SHP77 treated with DMSO at 0.1 percent for 48 hours (cell line): ENCODE measurements around the gene IRAK1.
"Not testable (repeated sequence)": the region's sequence is repeated elsewhere in the genome, so short reads cannot be mapped to it uniquely, and the experiment has no call there.

Experiments used
- DNase-seq: peaks from one replicate; lab custom pipeline; 2025; lab: John Stamatoyannopoulos, UW

IRAK1 gene

DNA sequence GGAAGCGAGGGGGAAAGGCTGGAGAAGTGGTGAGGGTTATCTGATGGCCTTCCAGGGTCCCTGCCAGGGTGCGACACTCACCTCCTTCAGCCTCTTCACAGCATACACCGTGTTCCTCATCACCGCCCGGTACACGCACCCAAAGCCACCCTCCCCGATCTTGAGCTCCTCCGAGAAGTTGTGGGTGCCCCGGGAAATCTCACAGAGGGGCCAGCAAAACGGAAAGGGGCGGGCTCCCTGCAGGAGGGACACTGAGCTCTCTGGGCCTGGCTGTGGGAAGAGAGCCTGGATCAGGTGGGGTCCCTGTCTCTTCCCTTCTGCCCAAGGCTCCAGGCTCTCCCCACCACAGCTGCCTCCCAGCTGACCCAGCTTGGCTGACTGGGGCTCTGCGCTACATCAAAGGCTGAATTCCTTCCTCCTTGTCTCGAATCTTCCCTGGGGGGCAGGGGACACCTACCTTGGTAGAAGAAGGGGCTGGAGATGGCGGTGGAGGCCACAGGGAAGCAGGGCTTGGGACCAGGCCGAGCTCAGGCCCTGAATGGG, 1.1 kb downstream of the IRAK1 start:
- DNase-seq: no peak

DNA sequence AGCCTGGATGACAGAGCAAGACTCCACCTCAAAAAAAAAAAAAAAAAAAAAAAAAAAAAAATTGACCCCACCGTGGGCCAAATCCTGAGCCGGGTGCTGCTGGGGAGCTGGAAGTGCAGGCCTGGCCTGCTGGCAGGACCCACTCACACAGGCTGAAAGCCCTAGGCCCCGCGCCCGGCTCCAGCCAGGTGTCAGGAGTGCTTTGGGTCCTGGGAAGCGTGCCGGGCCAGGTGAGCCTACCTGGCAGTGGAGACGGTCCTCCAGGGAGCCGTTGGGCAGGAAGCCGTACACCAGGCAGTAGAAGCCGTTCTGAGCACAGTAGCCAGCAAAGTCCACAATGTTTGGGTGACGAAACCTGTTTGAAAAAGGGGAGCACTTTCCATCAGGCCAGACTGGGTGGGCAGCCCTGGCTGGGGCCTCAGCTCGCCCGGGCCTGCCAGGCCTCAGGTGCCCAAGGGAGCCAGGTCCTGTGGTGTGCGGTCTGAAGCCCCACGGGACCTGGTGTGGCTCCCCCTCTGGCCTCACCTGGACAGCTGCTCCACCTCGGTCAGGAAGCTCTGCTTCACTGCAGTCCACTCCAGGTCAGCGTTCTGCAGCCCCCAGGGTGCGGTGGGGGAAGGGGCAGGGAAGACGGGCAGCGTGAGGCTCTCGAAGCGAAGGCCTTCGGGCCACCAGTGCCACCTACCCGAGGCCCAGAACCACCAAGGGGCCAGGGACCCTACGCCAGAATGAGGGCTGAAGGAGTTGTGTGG, 1.8 kb downstream of the IRAK1 start:
- DNase-seq: no peak

DNA sequence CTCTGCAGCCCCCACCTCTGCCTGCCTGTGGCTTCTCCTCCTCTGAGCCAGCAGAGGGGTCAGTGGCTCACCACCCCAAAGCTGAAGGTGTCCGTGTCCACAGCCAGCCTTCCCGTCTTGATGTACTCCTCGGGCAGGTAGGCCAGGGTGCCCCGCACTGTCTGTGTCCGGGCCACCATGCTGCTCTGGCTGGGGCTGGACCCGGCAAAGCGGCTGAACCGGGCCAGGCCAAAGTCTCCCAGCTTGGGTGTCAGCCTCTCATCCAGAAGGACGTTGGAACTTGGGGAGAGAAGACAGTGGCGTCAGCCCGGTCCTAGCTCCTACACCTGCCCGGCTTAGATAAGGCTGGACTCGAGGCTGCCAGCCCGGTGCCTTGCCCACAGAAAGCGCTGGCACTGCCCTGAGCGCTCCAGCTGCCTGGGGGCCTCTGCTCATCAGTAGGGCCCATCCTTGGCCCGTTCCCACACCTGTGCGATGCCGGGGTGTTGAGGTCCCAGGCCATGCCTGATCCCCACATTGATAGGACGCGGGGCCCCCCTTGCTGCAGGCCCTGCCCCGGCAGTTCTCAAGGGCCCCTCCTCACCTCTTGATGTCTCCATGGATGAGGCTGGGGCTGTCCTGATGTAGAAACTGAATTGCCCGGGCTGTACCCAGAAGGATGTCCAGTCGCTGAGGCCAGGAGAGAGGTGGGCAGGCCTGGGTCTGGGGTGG, 3.2 kb downstream of the IRAK1 start:
- DNase-seq: no peak

DNA sequence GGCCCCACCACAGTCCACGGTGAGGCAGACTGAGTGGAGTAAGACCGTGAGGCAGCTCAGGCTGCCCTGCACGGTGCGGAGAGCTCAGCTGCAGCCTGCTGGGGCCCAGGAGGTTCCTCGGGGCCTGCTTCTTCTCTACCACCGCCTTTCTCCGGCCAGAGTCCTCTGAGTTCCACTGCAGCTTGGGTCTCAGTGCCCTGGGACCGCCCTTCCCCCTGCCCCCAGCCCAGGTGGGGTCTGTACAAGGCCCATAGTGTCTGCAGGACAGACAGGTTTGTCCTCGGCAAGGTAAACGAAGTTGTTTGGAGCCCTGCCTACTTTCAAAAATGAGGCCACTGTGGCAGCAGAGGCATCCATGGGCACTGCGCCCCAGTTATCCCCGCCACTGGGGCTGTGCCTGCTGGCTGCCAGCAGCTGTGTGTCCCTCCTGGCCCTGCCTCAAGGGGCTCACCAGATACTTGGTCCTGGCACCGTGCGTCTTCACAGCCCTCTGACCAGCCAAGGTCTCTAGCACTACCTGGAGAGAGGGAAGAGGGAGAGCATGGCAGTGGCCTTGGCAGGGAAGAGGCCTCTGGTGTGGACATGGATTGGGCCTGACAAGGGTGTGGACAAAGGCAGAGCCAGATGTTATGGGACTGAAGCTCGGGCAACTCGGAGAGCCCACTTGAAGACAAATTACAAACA, 4.0 kb downstream of the IRAK1 start:
- no peak for DNase-seq

DNA sequence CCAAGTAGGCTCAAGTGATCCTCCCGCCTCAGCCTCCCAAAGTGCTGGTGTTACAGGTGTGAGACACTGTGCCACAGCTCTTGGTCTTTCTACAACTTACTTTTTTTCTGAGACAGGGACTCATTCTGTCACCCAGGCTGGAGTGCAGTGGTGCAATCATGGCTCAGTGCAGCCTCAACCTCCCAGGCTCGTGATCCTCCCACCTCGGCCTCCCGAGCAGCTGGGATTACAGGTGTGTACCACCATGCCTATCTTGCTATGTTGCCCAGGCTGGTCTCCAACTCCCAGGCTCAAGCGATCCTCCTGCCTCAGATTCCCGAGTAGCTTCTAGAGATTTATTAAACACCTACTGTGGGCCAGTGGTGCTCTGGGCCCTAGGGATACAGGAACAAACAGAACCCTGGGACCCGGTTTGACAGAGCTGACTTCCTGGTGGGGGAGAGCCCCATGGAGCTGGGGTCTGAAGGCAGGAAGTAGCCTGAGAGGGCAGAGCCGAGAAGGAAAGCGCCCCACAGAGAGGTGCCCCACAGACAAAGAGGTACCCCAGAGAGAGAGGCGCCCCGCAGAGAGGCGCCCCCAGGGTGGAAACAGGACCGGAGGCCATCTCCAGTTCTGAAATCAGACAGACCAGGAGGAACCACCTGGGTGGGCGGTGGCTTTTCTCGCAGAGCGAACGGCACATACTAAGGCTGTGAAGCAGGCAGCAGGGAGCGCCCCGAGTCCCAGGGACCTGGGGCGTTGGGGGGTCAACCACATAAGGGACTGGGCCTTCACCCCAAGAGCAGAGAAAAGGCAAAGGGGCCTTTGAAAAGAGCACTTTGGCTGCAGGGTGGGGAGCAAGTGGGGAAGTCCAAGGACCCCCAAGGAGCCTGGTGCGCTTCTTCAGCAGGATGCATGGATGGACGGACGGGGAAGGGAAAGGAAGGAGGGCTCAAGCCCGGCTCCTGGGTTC, 5.0 kb downstream of the IRAK1 start:
- no peak for DNase-seq

DNA sequence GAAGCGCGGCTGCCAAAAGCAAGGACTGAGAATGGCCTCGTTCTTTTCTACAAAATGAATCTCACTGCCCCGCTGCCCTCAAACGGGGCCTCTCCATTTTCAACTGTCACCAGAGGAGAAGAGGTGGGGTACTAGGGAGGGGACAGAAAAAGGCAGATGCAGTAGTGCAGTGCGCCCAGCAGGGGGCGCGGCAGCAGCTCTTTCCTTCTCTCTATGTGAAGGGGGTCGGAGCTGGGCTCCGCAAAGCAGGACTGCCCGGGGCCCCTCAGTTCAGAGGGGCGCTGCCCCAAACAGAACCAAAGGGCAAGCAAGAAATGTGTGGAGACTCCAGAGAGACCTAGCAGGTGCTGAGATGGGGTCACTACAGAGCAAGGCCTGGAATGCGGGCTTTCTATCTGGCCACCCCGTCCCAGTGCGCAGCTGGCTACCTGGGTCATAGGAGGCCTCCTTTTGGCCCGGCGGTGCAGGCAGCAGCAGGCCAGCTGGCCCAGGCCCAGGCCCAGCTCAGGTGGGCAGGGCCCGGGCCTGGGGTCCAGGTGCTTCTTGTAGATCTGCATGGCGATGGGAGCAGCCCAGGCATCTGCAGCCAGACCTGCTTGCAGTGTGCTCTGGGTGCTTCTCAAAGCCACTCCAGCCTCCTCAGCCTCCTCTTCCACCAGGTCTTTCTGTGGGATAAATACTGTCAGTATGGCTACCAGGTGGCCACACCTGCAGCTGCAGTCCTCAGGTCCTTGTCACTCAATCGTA, 5.9 kb downstream of the IRAK1 start:
- DNase-seq: no peak

DNA sequence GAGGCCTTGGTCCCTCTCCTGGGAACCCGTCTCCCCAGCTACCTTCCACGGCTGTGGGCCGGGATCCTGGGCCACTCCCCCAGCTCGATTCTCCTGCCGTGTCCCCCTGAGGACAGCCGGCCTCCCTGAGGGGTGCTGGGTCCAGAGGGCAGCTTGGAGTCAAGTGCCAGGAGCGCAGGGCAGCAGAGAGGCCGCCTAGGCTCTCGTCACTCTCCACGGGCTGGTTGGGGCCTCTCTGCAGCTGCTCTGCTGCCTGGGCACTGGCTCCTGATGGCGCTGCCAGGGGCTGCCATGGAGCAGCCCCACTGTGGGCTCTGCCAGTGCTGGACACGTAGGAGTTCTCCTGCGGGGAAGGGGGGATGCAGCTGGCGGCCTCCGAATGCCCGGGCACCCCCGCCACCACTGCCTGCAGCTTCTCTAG, 6.7 kb downstream of the IRAK1 start:
- DNase-seq: no peak

DNA sequence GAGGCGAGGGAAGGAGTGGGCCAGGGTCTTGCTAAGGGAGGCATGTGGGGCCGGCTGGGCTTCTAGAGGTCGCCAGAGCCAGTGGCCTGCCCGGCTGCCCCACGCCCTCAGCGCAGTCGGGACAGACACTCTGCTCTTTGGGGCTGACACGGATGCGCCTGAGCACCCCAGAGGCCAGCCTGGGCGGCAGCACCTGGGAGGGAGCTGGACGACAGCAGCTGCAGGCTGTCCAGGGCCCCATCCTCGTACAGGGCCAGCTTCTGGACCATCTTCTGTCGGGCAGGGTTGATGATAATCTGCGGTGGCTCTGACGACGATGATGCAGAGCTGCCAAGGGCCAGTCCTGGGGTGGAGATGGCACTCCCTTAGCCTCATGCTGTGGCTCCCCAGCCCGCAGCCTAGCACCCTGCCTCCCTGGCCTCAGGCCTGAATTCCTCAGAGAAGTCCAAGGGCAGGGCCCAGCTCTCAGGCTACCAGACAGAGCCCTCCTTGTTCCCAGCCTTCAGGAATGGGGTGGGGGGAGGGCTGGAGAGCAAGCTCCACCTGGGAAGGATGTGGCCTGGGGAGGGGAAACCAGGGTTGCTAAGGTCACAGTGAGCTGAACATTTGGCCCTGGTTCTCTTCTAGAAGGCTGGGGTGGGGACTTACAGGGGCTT, 7.2 kb downstream of the IRAK1 start:
- DNase-seq: no peak

DNA sequence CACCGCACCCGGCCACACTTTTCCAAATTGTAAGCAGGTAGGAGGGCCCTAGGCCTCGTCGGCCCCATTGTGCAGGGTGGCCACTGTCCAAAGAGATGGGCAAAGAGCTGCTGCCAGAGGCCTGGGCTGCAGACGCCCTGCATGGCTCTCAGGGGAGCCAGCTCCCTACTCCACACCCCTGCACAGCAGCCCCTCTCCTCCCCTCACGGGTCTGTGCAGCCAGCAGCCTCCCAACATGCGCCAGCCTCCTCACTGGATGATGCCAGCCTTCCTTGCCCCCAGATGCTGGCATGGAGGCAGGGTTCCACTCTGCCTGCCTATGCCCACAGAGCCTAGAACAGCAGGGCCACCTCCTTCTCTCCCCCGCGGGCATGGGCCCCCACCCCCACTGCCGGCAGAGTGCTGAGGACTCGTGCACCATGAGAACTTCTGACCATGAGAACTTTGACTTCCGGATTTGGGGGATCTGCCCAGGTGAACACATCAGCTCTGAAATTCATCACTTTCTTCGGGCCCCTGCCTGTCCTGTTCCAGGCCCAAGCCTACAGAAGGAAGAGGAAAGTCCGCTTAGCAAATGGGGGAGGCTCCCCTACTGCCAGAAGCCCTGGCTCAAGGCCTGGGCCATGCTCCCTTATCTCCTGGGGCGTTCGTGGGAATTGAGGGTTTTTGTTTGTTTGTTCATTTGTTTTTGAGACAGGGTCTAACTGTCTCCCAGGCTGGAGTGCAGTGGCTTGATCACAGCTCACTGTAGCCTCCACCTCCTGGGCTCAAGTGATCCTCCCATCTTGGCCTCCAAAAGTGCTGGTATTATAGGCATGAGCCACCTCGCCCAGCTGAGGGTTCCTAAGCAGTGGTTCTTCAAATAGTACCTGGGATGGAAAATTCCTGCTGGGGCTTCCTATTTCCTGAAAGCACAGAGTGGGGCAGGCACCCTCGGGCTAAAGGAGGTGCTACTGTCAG, 8.0 kb downstream of the IRAK1 start:
- DNase-seq: no peak

DNA sequence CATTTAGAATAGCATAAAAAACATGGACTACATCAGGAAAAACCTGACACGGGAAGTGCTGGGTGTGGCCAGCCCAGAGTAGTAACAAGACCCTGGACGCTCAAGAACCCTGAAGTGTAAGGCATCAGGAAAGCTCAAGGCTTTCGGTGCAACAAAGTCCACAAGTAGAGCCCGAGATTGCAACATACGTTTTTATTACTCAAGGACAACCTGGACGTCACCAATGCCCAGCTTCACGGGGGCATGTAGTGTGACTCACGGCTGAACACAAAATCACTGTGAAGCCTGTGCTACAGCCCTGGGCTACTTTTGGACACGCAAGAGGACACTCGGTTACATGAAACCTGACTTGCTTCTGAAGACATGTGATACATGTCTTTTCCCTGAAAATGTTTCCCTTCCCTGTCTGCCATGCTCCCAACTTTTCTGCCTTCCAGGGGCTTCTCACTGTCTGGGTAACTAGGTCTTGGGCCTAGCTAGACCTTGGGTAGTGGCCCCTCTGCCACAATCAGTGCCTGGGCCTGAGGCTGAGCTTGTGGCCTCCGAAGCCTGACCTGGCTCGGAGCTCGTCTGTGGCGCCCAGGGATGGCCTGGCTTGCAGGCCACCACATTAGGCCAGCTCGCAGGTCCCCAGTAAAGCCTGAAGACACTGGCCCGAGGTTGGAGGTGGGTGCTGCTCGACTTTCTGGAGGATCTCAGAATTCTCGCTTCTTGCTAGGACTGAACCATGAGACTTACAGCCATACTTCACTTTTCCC, 9.2 kb downstream of the IRAK1 start:
- no peak for DNase-seq

DNA sequence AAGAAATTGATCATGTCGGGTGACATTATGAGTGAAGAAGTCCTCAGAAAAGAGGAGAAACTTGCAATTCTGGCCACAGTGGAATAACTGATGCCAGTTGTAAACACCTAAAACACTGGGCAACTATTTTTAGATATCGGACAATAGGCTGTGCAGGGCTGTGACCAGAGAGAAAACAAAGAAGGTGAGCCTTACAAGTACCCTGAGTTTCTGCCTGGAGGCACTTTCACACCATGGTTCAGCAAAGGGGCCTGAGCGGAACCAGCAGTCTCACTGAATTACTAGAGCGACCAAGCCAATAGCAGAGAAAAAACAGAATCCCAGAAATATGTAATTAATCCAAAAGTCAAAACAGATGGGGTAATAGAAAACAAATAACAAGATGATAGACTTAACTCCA, 11.2 kb downstream of the IRAK1 start:
- no peak for DNase-seq

DNA sequence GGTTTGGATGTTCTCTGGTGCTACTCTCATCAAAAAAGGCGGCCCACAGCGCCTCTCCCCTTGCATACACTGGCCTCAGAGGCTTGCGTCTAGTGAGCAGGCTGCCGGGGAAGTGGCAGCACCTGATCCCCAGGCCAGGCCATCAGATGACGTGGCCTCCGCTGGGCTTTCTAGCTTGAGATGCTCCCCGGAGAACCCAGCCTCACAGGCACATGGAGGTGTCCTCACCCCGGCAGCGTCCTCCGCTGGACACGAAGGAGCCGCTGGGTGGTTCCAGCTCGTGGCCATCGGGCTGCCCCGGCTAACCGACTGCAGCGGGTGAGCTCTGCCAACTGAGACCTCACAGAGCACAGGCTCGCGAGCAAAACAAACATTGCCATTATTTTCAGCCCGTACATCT, 12.8 kb downstream of the IRAK1 start:
- no peak for DNase-seq

DNA sequence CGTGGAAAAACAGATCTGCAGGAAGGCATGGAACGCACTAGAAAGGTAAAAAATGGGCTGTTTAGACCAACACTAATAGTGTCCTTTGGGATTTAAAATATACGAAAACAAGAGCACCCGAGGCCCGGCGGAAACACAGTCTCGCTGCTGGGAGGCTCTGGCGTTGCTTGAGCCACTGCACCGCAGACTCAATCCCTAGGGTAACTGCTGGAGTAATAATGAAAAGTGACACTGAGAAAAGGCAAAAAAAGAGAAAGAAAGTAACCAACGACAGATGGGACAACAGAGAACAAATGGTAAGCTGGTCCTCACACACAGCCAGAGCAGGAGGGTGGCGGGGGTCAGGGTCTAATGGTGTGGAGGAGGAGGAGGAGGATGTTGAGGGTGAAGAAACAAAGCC, 15.4 kb downstream of the IRAK1 start:
- DNase-seq: no peak

DNA sequence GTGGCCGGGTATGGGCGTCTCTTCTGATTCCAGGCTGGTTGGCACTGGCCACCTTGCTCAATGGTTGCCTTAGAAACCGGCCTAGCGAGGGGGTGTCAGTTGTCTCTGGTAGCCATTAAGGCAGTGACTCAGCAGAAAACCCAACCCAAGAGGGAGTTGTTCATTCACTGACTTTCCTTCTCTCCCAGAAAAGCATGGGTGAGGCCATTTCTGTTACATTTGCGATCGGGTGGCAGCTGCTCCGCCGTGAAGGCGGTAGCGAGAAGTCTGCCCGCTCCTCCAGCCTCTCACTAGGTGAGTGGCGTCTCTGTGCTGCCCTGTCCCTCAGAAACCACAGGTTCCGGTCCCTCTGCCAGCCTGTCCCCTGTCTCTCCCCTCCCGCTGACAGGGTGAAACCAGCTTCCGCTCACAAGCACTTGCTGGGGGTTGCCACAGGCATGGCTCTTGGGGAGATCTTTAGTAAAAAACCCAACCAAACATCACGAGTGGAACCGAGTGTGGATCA, 17.4 kb downstream of the IRAK1 start:
- DNase-seq: no peak

DNA sequence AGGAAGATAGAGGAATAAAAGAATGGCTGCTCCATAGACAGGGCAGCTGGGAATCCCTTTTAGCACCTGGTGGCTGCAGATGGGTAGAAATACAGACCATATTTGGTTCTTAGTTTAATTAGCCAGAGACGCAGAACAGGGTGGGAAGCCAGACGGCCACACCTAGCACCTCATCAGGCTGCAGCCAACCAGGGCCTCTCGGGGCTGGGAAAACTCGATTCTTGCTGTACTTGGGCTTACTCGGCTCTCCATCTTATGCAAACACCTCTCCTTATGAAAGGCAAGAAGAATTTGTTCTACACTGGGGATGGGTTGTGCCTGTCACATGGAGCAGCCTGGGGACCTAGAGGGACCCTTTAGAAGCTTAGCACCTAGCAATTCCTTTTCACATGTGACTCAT, 19.7 kb downstream of the IRAK1 start:
- DNase-seq: no peak

DNA sequence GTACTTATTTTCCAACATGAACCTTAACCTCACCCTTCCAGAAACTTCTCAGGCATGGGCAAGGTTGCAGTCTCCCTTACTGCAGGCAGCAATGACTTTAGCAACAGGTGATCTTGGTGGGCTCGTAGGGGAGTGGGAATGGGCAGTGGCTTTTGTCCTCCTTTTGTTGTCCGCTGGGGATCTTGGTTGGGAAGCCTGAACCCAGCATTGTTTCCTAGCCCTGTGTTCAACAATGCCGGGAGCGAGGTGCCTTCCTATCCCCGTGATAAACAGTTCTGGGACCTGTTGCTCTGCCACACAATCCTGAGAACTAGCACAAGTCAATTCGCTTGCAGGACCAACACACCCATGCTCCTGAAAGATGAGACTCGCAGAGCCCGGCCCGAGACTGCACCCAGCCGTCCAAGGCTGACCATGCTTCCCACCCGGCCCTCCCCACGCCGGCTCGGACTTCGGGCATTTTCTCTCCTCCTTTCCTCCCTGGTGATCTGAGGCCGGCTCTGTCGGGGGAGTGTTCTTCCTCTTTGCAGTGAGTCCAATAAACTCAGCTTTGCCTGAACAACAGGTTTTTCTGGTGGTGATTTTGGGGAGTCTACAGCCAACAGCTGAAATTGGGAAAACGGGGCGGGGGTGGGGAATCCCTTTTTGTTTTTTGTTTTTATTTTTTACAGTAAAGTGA, 20.2 kb downstream of the IRAK1 start:
- DNase-seq: no peak

DNA sequence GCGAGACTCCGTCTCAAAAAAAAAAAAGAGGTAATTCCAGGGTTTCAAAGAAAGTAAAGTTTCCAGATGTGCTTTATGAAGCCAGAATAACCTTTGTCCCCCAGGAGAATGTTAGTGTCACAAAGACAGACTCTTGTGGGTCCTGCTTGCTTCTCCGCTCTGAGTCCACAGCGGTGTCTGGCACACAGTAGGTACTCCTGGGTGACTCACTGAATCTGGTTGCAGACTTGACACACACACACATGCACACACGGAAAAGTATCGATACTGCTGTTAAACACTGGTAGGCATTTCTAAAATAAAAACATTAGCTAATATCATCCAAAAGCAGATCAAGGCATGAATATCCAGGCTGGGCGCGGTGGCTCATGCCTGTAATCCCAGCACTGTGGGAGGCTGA, 24.2 kb downstream of the IRAK1 start:
- no peak for DNase-seq

DNA sequence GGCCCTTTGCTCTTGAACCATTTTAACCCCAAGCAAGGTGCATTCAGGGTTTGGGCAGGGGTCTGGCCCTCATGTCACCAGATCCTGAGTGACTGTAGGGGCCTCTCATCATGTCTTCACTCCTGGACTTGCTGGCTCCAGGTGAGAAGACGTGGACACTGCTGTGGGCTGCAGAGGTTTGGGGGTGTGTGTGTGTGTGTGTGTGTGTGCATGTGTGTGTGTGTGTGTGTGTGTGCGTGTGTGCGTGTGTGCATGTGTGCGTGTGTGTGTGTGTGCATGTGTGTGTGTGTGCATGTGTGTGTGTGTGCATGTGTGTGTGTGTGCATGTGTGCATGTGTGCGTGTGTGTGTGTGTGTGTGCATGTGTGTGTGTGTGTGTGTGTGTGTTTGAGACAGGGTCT, 25.3 kb downstream of the IRAK1 start:
- DNase-seq: not testable (repeated sequence)
